GM19023 (cell line): ENCODE data around the gene PUM1.

Experiments
- ATAC-seq: cut with Tn5 transposase; IDR thresholded peaks from one replicate; pipeline ENCODE4 v1.9.1; 2021; ENCODE audit warnings: mild to moderate bottlenecking, moderate library complexity; ENCODE audit not compliant: unreplicated experiment

PUM1 gene

GRCh38 chr1:31029026-31029425 lies 36.5 kb downstream of the PUM1 start:
- no peak for ATAC-seq

GRCh38 chr1:31027693-31028526 lies 37.6 kb downstream of the PUM1 start:
- no peak for ATAC-seq

DNA sequence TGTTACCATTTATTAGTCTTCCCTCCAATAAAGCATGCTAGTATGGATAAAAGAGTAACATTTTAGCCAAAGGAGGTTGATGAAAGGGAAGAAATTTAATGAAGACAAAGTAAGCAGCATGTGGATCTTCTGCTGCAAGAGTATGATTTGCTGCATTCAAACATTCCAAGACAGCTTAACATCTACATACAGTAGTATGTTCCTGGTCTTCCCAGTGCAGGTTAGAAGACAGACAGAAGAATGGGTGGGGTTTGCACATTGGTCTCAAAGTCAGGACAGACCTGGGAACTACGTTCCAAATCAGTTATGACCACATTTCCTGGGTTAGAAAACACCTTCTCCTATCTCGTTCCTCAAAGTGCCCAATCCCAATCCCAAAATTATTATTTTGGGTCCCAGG lies 43.3 kb downstream of the PUM1 start:
- no peak for ATAC-seq

GRCh38 chr1:31020007-31020790 lies 45.3 kb downstream of the PUM1 start:
- no peak for ATAC-seq

DNA sequence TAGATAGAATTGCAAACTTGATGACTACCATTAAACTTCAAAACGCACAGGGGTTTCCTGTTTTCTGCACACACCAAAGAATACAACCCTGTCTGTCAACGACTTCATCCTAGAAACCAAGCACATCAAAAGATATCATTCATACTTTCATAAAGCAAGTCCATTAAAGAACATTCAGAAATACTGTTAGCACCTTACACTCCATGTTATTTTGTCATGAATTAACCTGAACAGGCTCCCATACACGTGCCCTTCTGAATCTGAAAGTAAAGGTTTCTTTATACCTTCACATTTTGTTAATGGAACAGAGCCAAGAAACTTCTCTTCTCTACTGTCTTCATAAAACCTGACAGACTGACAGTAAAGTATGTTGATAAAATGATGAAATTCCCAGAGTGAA lies 46.1 kb downstream of the PUM1 start:
- ATAC-seq, result no peak

DNA sequence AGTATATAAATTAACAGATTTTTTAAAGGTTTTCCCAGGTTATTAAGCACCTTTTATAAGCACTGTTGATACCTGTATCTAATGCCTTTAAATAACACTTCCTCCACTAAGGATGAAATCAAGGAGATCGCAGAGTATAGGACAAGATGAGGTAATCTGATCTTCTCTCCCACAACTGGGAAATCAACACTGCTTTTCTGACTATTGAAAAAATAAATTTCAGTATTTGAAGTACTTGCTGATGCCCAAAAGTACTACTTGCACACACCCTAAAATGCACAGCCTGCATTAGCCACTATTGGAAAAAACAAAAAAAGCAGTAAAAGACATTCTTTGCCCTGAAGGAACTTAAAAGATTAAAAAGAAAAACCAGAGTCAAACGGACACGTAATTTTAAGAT lies 48.6 kb downstream of the PUM1 start:
- ATAC-seq, result no peak

- ATAC-seq, result no peak
Observed at GRCh38 chr1:31013187-31013864, 52.2 kb downstream of the PUM1 start.

- ATAC-seq, result no peak
Observed at GRCh38 chr1:31012210-31012924, 53.1 kb downstream of the PUM1 start.

GRCh38 chr1:31011719-31012118 lies 53.8 kb downstream of the PUM1 start:
- no peak for ATAC-seq

DNA sequence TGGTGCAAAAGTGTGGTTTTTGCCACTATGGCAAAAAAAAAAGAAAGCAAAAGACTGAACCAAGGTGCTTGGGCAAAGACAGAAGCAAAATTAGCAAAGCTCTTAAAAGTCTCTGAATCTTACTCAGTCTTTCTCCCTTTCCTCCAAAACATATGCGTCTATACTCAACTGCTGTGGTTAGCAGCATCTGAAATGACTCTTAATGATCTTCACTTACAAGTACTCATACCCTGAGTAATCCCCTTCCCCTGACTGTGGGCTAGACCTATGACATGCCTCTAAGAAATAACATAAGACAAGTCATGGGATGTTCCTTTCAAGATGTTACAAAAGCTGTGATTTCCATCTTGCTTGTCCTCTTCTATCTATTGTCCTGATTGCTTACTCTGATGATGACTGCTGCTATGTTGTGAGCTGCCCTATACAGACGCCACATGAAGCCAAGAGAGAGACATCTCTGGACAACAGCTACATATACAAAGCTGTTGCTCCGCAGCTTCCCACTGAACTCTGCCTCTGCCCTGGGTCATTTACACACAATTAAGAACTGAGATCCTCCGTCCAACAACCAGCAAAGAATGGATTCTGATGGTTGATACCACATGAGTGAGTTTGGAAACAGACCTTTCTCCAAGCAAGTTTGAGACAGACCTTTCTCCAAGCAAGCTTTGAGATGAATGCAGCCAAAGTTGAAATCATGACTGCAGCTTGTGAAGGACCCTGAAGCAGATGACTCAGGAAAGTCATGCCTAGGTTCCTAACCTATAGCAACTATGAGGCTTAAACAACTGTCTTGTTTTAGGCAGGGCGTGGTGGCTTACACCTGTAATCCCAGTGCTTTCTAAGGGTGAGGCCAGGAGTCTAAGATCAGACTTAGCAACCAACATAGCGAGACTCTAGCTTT lies 55.2 kb downstream of the PUM1 start:
- peak; percentile 62 for ATAC-seq

DNA sequence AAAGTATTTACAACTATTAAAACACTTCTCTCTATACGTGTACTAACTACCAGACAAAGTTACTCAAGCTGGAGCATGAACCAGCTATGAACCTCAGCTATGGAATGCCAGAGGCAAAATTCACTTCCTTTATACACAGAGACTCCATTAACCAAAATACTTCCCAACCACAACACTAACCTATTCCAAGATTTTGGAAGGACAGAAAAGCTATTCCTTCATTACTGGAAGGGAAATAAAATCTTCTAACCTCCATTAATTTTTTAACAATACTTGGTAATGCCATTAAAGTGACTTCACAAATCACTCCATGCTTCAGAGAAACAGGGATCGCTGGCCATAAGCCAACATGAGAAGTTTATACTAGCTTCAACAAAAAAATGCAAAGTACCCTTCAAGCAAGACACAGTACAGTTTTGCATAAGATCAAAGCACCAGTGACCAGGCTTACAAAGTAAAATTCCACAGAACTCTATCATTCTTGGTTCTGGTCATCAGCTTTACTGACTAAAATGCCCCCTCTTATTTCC lies 58.0 kb downstream of the PUM1 start:
- no peak for ATAC-seq

GRCh38 chr1:31006747-31007146 lies 58.8 kb downstream of the PUM1 start:
- no peak for ATAC-seq

- ATAC-seq, result no peak
Observed at GRCh38 chr1:31005617-31006166, 59.8 kb downstream of the PUM1 start.

- ATAC-seq, result no peak
Observed at GRCh38 chr1:31005198-31005597, 60.3 kb downstream of the PUM1 start.

- ATAC-seq, result no peak
Observed at GRCh38 chr1:31004231-31004621, 61.3 kb downstream of the PUM1 start.

DNA sequence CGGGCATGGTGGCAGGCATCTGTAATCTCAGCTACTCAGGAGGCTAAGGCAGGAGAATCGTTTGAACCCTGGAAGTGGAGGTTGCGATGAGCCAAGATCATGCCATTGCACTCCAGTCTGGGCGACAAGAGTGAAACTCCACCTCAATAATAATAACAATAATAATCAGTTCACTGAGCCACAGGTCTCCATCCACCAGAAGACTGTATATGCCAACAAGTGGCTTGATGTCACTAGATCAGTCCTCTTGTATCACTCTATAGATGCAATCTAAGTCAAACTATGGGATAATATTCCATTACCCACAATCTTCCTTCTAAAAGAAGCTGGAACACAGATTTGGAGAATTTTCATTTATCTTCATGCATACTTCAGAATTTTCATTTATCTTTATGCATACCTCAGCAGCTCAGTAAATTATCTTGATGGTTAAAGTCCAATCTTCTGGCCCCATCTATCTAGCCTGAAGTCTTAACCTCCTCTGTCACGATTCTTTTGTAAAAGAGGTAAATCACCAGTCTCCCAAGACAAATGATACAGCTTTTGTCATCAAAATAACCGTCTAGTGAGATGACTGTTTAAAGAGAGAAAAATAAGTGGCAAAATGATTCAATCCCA lies 61.8 kb downstream of the PUM1 start:
- ATAC-seq, result no peak

GRCh38 chr1:31000301-31000700 lies 65.2 kb downstream of the PUM1 start:
- ATAC-seq, result no peak

- ATAC-seq, result no peak
Observed at GRCh38 chr1:30998887-30999286, 66.6 kb downstream of the PUM1 start.

- ATAC-seq, result no peak
Observed at GRCh38 chr1:30998171-30998570, 67.3 kb downstream of the PUM1 start.
